MCF 10A (cell line): ENCODE measurements around the gene HBG2. TPM values are rescaled to one million over a fixed set of nuclear protein-coding genes. Genes with fewer than 3 reads are reported as not detected.
"Not testable (repeated sequence)": the region's sequence is repeated elsewhere in the genome, so short reads cannot be mapped to it uniquely, and the experiment has no call there.

Source experiments
- BruUV-seq: library from RNA; stranded (reverse); fragments of 400-500 nt; replicated peaks from 2 replicates; lab custom pipeline; 2021; lab: Mats Ljungman, UMichigan
- CTCF ChIA-PET: fragments of 300-600 bp; sonication (Branson Sonifier 250); formaldehyde crosslinking; extraction: SDS; loops from one replicate; lab custom pipeline; 2021; ENCODE audit warnings: antibody characterized with exemption, inconsistent platforms; lab: Yijun Ruan, JAX
- POLR2A ChIA-PET: fragments of 300-600, 350-650 bp; sonication (Branson Sonifier 250); formaldehyde crosslinking; extraction: SDS; loops from one replicate; lab custom pipeline; 2020; ENCODE audit warnings: antibody characterized with exemption, inconsistent platforms; lab: Yijun Ruan, JAX
- DNase-seq: peaks from one replicate; pipeline ENCODE4 v3.0.0-alpha.2; 2018; ENCODE audit not compliant: unreplicated experiment
- H3K27ac Mint-ChIP-seq: one replicate; pipeline ENCODE4 v1.8.0; 2022; ENCODE audit warnings: mild to moderate bottlenecking, low read depth, mixed read lengths; ENCODE audit not compliant: unreplicated experiment
- H3K27me3 Mint-ChIP-seq: one replicate; pipeline ENCODE4 v1.8.0; 2022; ENCODE audit warnings: mixed read lengths; ENCODE audit not compliant: insufficient read depth, unreplicated experiment
- H3K36me3 Mint-ChIP-seq: one replicate; pipeline ENCODE4 v1.8.0; 2022; ENCODE audit warnings: mild to moderate bottlenecking, moderate library complexity, mixed read lengths; ENCODE audit not compliant: insufficient read depth, unreplicated experiment
- H3K4me1 Mint-ChIP-seq: one replicate; pipeline ENCODE4 v1.8.0; 2022; ENCODE audit warnings: mixed read lengths; ENCODE audit not compliant: insufficient read depth, unreplicated experiment
- H3K4me3 Mint-ChIP-seq: one replicate; pipeline ENCODE4 v1.8.0; 2022; ENCODE audit warnings: mild to moderate bottlenecking, moderate library complexity, mixed read lengths; ENCODE audit not compliant: unreplicated experiment
- H3K9me3 Mint-ChIP-seq: one replicate; pipeline ENCODE4 v1.8.0; 2022; ENCODE audit warnings: mixed read lengths; ENCODE audit not compliant: unreplicated experiment
- intact Hi-C: fragments of 100-400 bp; cut with micrococcal nuclease; formaldehyde crosslinking; loops from 2 replicates; pipeline ENCODE4 v1.14.1; 2022
- total RNA-seq: library from RNA; stranded (reverse); gene quantifications from 2 replicates; pipeline ENCODE4 v1.2.3, GENCODE V29; 2022
- TF ChIP-seq, protein P1 (sequence below): fragments of 200-600 bp; IDR thresholded peaks from one replicate; pipeline ENCODE4 v1.8.0; 2022; ENCODE audit warnings: antibody characterized with exemption, mild to moderate bottlenecking; ENCODE audit not compliant: unreplicated experiment

The HBG2 gene
- total RNA-seq, 1 experiment from 2014 or later, result not detected

DNA sequence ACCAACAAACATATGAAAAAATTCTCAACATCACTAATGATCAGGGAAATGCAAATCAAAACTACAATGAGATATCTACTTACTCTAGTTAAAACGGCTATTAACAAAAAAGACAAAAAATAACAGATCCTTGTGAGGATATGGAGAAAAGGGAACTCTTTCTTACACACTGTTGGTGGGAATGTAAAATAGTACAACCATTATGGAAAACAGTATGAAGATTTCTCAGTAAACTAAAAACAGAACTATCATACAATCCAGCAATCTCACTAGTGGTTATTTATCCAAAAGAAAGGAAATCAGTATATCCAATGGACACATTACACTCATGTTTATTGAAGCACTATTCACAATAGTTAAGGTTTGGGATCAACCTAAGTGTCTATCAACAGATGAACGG, 11.3 kb upstream of the HBG2 start:
- DNase-seq, result no peak
- TF ChIP-seq, protein P1, sequence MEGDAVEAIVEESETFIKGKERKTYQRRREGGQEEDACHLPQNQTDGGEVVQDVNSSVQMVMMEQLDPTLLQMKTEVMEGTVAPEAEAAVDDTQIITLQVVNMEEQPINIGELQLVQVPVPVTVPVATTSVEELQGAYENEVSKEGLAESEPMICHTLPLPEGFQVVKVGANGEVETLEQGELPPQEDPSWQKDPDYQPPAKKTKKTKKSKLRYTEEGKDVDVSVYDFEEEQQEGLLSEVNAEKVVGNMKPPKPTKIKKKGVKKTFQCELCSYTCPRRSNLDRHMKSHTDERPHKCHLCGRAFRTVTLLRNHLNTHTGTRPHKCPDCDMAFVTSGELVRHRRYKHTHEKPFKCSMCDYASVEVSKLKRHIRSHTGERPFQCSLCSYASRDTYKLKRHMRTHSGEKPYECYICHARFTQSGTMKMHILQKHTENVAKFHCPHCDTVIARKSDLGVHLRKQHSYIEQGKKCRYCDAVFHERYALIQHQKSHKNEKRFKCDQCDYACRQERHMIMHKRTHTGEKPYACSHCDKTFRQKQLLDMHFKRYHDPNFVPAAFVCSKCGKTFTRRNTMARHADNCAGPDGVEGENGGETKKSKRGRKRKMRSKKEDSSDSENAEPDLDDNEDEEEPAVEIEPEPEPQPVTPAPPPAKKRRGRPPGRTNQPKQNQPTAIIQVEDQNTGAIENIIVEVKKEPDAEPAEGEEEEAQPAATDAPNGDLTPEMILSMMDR, result no peak
- CTCF ChIA-PET, result no interaction called here
- peaks cover 64% of the 10 kb centered on the region for H3K27me3 Mint-ChIP-seq
- no peak overlapping the region for H3K4me3 Mint-ChIP-seq
- intact Hi-C loops, result no loop called here
- H3K4me1 Mint-ChIP-seq, result no peaks in the 10 kb centered on the region
- POLR2A ChIA-PET, result no interaction called here
- no peaks in the 10 kb centered on the region for H3K36me3 Mint-ChIP-seq
- BruUV-seq, result no TSS peak
- no peak overlapping the region for H3K27ac Mint-ChIP-seq
- no peaks in the 10 kb centered on the region for H3K9me3 Mint-ChIP-seq

DNA sequence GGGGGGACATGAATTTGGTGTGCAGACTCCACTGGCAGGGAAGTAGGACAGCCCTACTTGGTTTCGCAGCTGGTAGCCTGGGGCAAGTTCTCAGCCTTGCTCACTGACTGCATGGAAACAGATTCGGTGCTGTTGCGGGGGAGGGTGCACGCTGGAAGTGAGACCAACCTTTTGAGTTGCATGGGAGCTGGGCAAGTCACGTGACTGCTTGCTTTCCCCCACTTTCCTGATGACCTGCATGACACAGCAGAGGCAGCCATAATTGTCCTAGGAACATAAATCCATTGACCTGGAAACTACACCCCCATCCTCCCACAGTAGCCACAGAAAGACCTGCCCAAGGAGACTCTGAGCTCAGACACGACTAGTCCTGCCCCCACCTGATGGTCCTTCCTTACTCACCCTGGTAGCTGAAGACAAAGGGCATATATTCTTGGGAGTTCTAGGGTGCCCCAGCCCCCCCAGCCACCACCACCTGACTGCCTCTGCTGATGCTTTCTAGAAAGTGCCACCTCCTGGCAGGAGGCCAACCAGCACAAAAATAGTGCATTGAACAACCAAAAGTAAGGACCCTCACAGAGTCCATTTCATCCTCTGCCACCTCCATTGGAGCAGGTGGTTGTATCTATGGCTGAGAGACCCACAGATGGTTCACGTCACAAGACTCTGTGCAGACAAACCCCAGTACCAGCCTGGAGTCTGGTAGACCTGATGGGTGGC, 4.1 kb upstream of the HBG2 start:
- intact Hi-C loops, result no loop called here
- ChIA-PET CTCF (no interaction called here), POLR2A (no interaction called here)
- BruUV-seq, result no TSS peak
- H3K27ac Mint-ChIP-seq, result no peak overlapping the region
- H3K9me3 Mint-ChIP-seq, result no peaks in the 10 kb centered on the region
- H3K36me3 Mint-ChIP-seq, result no peaks in the 10 kb centered on the region
- peak; percentile 13 for DNase-seq
- no peak overlapping the region for H3K4me3 Mint-ChIP-seq
- TF ChIP-seq, protein P1, result no peak
- peaks cover 17% of the 10 kb centered on the region for H3K27me3 Mint-ChIP-seq
- H3K4me1 Mint-ChIP-seq, result peaks cover 10% of the 10 kb centered on the region

DNA sequence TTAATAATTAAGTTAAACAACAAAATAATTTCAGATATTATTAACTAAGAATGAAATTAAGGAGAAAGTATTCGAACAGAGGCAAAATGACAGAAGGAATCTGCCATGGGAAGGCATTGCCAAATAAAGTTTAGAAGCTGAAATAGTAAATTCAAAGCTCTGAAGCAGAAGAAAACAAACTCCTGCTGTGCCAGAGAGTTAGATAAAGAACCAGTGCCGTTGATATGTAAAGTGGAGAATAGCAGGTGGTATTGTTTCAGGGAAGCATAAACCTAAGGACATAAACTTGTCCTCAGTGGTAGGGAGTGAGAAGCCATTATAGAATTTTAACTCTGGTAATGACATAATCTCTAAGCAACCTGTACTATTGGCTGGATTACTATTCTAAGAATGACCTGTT, 2.7 kb upstream of the HBG2 start:
- ChIA-PET CTCF (no interaction called here), POLR2A (no interaction called here)
- no peaks in the 10 kb centered on the region for H3K36me3 Mint-ChIP-seq
- H3K4me3 Mint-ChIP-seq, result no peak overlapping the region
- H3K4me1 Mint-ChIP-seq, result peaks cover 10% of the 10 kb centered on the region
- no TSS peak for BruUV-seq
- intact Hi-C loops, result no loop called here
- DNase-seq, result no peak
- peaks cover 14% of the 10 kb centered on the region for H3K27me3 Mint-ChIP-seq
- H3K27ac Mint-ChIP-seq, result no peak overlapping the region
- H3K9me3 Mint-ChIP-seq, result no peaks in the 10 kb centered on the region
- TF ChIP-seq, protein P1, result no peak

DNA sequence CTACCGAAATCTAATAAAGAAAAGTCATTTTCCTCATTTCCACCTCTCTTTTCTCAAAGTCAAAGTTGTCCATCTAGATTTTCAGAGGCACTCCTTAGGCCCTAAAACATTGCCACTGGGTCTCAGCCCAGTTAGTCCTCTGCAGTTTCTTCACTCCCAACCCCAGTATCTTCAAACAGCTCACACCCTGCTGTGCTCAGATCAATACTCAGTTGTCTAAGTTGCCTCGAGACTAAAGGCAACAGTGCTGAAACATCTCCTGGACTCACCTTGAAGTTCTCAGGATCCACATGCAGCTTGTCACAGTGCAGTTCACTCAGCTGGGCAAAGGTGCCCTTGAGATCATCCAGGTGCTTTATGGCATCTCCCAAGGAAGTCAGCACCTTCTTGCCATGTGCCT, 558 bp downstream of the HBG2 start:
- H3K9me3 Mint-ChIP-seq, POLR2A ChIA-PET, BruUV-seq, H3K36me3 Mint-ChIP-seq, DNase-seq, H3K4me3 Mint-ChIP-seq, H3K27ac Mint-ChIP-seq, intact Hi-C loops, CTCF ChIA-PET: not testable (repeated sequence)
- Mint-ChIP-seq H3K4me1 (peaks cover 16% of the 10 kb centered on the region), H3K27me3 (peaks cover 20% of the 10 kb centered on the region)

DNA sequence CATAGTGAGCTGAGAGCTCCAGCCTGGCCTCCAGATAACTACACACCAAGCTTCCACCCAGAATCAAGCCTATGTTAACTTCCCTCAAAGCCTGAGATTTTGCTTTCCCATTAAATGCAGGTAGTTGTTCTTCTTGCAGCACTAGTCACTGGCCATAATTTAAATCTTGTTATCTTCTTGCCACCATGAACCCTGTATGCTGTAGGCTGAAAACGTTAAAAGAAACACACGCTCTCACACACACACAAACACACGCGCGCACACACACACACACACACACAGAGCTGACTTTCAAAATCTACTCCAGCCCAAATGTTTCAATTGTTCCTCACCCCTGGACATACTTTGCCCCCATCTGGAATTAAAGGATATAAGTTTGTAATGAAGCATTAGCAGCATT, 1.1 kb downstream of the HBG2 start:
- BruUV-seq, H3K4me3 Mint-ChIP-seq, H3K27ac Mint-ChIP-seq, intact Hi-C loops, H3K36me3 Mint-ChIP-seq, CTCF ChIA-PET, H3K9me3 Mint-ChIP-seq, POLR2A ChIA-PET, DNase-seq: not testable (repeated sequence)
- Mint-ChIP-seq H3K27me3 (peaks cover 20% of the 10 kb centered on the region), H3K4me1 (peaks cover 16% of the 10 kb centered on the region)
